GM21528 (cell line): Measurements from ENCODE around the gene SLC4A8.

Experiments
- ATAC-seq: cut with Tn5 transposase; IDR thresholded peaks from one replicate; pipeline ENCODE4 v1.9.1; 2021; ENCODE audit warnings: mild to moderate bottlenecking, moderate library complexity; ENCODE audit not compliant: unreplicated experiment, low FRiP score

The SLC4A8 gene

DNA sequence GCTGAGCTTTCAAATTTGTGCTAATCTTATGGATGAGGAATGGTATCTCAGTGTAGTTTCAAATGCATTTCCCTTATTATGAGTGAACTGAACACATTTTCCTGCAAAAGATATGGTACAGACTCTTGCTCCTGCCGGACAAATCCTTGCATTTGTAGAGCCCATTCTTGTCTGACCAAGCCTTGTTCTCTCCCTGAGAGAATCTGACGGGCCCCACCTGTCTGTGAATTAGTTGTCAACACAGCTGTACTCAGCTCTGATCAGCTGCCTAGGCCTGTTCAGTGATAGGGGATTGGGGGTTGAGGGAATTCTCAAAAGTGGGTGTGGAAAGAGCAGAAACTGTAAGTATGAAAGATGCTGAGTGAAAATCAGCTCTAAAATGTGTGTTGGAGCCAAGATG is 123.6 kb downstream of the SLC4A8 start:
- no peak for ATAC-seq

DNA sequence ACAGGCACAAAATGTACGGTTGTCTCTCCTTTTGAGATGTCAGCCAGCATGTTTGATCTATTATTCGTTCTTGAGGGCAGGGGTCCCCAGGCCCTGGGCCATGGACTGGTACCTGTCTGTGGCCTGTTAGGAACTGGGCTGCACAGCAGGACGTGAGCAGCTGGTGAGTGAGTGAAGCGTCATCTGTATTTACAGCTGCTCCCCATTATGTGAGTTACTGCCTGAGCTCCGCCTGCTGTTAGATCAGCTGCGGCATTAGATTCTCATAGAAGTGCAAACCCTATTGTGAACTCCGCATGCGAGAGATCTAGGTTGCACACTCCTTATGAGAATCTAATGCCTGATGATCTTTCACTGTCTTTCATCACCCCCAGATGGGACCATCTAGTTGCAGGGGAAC is 125.0 kb downstream of the SLC4A8 start:
- ATAC-seq, result no peak
